Astrocyte of the cerebellum (primary cell): ENCODE measurements around the gene ASB3.
"Not testable (repeated sequence)": the region's sequence is repeated elsewhere in the genome, so short reads cannot be mapped to it uniquely, and the experiment has no call there.

Experiments used
- DNase-seq: peaks from one replicate; pipeline ENCODE4 v3.0.0-alpha.2; 2011; ENCODE audit warnings: low read depth
- H3K4me3 ChIP-seq: 2 replicates; pipeline ENCODE4 v1.5.1; 2011; ENCODE audit warnings: mild to moderate bottlenecking, low read depth, low read length, moderate library complexity
- CTCF ChIP-seq: IDR thresholded peaks from 2 replicates; pipeline ENCODE4 v1.5.1; 2012; ENCODE audit warnings: low read length, low read depth, moderate library complexity, mild to moderate bottlenecking; ENCODE audit errors: missing control alignments
- in situ Hi-C: cut with HindIII; loops from 2 replicates; pipeline ENCODE4 v1.10.0; 2017; ENCODE audit warnings: low sequenced_read_pairs

The ASB3 gene

GRCh38 chr2:53826030-53826410, 39.3 kb upstream of the ASB3 start:
- H3K4me3 ChIP-seq: no peak overlapping the region
- DNase-seq: no peak
- in situ Hi-C loops: no loop called here
- TF ChIP-seq CTCF: no peak

GRCh38 chr2:53823639-53824038, 36.9 kb upstream of the ASB3 start:
- H3K4me3 ChIP-seq, DNase-seq, in situ Hi-C loops: not testable (repeated sequence)

- in situ Hi-C loops: no loop called here
- no peak overlapping the region for H3K4me3 ChIP-seq
- DNase-seq: no peak
- no peak for TF ChIP-seq CTCF
These were observed 35.1 kb upstream of the ASB3 start for GRCh38 chr2:53821810-53822209.

GRCh38 chr2:53820711-53821110, 34.0 kb upstream of the ASB3 start:
- no peak overlapping the region for H3K4me3 ChIP-seq
- in situ Hi-C loops: no loop called here
- TF ChIP-seq CTCF: no peak
- peak; percentile 2 for DNase-seq

GRCh38 chr2:53820048-53820447, 33.3 kb upstream of the ASB3 start:
- TF ChIP-seq CTCF: no peak
- in situ Hi-C loops: no loop called here
- H3K4me3 ChIP-seq: no peak overlapping the region
- no peak for DNase-seq

- H3K4me3 ChIP-seq: no peak overlapping the region
- DNase-seq: no peak
- in situ Hi-C loops: no loop called here
- TF ChIP-seq CTCF: no peak
These were observed 32.9 kb upstream of the ASB3 start for GRCh38 chr2:53819634-53820033.

- no peak for TF ChIP-seq CTCF
- no peak overlapping the region for H3K4me3 ChIP-seq
- DNase-seq: no peak
- in situ Hi-C loops: no loop called here
These were observed 32.2 kb upstream of the ASB3 start for GRCh38 chr2:53818854-53819435.
